ENCODE data around the gene CEP290.

DNA sequence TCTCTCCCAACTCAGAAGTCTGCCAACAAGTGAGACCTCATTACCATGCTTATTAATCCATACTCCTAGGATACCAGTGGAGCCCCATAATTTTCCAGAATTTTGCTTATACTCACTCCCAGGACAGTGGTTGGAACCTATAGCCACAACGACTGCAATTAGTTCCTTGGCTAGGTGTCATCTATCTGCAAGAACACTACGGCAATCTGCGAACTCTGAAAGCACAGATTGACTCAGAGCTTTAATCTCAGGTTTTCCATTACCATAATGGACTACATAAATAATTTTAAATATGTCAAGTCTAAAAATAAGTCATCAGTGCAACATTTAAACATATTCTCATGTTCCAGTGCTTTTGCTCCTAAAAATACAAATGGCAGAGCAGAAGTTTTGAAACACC lies 33.7 kb upstream of the CEP290 start:
- no peak for TF ChIP-seq POLR2AphosphoS5 (IDR thresholded peaks at IDR 0.05)
- TF ChIP-seq, protein P1, sequence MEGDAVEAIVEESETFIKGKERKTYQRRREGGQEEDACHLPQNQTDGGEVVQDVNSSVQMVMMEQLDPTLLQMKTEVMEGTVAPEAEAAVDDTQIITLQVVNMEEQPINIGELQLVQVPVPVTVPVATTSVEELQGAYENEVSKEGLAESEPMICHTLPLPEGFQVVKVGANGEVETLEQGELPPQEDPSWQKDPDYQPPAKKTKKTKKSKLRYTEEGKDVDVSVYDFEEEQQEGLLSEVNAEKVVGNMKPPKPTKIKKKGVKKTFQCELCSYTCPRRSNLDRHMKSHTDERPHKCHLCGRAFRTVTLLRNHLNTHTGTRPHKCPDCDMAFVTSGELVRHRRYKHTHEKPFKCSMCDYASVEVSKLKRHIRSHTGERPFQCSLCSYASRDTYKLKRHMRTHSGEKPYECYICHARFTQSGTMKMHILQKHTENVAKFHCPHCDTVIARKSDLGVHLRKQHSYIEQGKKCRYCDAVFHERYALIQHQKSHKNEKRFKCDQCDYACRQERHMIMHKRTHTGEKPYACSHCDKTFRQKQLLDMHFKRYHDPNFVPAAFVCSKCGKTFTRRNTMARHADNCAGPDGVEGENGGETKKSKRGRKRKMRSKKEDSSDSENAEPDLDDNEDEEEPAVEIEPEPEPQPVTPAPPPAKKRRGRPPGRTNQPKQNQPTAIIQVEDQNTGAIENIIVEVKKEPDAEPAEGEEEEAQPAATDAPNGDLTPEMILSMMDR (IDR thresholded peaks at IDR 0.05; ENCODE audit: poor library complexity, severe bottlenecking): no peak
- TF ChIP-seq, protein P2, sequence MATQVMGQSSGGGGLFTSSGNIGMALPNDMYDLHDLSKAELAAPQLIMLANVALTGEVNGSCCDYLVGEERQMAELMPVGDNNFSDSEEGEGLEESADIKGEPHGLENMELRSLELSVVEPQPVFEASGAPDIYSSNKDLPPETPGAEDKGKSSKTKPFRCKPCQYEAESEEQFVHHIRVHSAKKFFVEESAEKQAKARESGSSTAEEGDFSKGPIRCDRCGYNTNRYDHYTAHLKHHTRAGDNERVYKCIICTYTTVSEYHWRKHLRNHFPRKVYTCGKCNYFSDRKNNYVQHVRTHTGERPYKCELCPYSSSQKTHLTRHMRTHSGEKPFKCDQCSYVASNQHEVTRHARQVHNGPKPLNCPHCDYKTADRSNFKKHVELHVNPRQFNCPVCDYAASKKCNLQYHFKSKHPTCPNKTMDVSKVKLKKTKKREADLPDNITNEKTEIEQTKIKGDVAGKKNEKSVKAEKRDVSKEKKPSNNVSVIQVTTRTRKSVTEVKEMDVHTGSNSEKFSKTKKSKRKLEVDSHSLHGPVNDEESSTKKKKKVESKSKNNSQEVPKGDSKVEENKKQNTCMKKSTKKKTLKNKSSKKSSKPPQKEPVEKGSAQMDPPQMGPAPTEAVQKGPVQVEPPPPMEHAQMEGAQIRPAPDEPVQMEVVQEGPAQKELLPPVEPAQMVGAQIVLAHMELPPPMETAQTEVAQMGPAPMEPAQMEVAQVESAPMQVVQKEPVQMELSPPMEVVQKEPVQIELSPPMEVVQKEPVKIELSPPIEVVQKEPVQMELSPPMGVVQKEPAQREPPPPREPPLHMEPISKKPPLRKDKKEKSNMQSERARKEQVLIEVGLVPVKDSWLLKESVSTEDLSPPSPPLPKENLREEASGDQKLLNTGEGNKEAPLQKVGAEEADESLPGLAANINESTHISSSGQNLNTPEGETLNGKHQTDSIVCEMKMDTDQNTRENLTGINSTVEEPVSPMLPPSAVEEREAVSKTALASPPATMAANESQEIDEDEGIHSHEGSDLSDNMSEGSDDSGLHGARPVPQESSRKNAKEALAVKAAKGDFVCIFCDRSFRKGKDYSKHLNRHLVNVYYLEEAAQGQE (IDR thresholded peaks at IDR 0.05; ENCODE audit: borderline replicate concordance): no peak
- no peak for TF ChIP-seq EZH2 (IDR thresholded peaks at IDR 0.05; ENCODE audit: borderline replicate concordance, insufficient read depth, low read length, poor library complexity, severe bottlenecking)
- no peak for TF ChIP-seq MXI1 (conservative IDR thresholded peaks at IDR 0.05; ENCODE audit: poor library complexity, severe bottlenecking)
- TF ChIP-seq EP300 (conservative IDR thresholded peaks at IDR 0.05; ENCODE audit: poor library complexity, severe bottlenecking): no peak

Data from neural cell (in vitro differentiated cells).